COLO668 (cell line): ENCODE results near the gene KCNQ1.

ENCODE experiments used
- DNase-seq: peaks from one replicate; lab custom pipeline; 2025; ENCODE audit not compliant: unreplicated experiment; lab: John Stamatoyannopoulos, UW

KCNQ1 gene

GRCh38 chr11:2674658-2675131, 229.9 kb downstream of the KCNQ1 start:
- DNase-seq, result no peak

- peak; percentile 14 for DNase-seq
Observed at GRCh38 chr11:2675540-2675939, 230.7 kb downstream of the KCNQ1 start.

- DNase-seq, result no peak
Observed at GRCh38 chr11:2677127-2677526, 232.3 kb downstream of the KCNQ1 start.

DNA sequence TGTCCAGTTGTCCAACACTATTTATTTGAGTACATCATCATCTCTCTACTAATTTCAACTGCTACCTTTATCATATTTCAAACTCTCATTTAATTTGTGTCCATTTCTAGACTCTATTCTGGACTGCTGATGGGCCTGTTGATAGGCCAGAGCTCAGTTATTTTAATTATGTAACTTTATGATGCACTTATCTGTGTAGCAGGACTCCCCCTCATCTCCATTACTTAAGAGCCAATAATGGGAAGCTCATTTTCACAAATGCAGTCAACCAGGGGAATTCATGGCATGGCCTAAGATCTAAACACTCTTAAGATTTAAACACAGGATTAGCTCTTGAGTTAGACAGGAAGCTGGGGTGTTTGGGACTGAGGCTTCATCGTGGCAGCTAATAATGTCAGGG, 233.6 kb downstream of the KCNQ1 start:
- no peak for DNase-seq

GRCh38 chr11:2679011-2679676, 234.3 kb downstream of the KCNQ1 start:
- DNase-seq, result no peak

- DNase-seq, result no peak
Observed at GRCh38 chr11:2681408-2682145, 236.8 kb downstream of the KCNQ1 start.

- DNase-seq, result no peak
Observed at GRCh38 chr11:2683806-2684205, 239.0 kb downstream of the KCNQ1 start.

DNA sequence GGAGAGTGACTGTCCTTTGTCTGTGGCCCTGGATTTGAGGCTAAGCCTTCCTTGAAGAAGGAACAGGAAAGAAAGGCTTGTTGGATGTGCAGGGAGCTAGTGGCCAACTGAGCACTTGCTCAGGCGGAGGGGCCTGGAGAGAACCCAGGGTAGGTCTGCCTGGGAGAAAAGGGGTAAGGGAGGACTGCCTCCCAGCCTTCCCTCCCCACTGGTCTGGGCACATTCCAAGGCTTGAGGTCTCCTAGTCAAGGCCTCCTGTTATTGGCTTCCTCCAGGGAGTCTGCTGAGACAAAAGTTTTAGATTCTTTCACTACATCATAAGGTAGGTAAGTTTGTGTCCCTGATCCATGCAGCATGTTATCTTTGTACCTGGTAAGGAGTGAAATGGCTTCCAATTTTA, 239.8 kb downstream of the KCNQ1 start:
- no peak for DNase-seq

GRCh38 chr11:2685051-2685450, 240.2 kb downstream of the KCNQ1 start:
- DNase-seq, result no peak

DNA sequence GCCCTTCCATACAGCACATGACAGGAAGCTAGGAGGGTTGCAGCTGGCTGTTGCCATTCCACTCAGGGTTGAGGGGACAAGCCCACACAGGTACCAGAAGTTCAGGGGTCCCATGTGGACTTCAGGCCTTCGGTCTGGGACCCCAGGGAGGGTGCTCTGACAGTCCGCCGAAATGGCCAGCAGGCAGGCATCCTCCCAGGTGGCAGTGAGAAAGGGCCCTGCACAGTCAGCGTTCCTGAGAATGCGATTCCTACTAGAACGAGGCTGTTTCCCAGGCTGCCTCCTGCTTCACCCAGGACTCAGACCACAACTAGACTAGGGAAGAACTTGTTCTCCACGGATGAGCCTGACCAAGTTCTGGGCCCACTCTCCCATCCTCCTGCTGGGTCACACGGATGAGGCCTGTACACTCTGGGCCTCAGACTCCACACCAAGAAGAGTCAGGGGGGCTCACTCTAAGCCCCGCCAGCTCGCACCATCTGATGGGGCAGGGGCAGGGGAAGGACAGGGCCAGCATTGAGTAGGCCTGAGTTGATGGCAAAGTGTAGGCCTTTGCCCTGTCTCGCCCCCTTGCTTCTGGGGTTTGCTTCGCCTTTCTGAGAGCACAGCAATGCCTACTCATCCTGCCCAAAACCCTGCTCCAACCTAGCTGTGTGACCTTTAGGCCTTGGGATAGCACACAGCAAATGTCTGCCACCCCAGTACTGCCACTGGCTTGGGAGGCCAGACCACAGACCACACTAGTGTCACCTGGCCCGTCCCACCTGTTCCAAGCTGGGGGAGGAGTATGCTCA, 241.0 kb downstream of the KCNQ1 start:
- no peak for DNase-seq

- no peak for DNase-seq
Observed at GRCh38 chr11:2686360-2687222, 241.8 kb downstream of the KCNQ1 start.

- no peak for DNase-seq
Observed at GRCh38 chr11:2687223-2687530, 242.4 kb downstream of the KCNQ1 start.

DNA sequence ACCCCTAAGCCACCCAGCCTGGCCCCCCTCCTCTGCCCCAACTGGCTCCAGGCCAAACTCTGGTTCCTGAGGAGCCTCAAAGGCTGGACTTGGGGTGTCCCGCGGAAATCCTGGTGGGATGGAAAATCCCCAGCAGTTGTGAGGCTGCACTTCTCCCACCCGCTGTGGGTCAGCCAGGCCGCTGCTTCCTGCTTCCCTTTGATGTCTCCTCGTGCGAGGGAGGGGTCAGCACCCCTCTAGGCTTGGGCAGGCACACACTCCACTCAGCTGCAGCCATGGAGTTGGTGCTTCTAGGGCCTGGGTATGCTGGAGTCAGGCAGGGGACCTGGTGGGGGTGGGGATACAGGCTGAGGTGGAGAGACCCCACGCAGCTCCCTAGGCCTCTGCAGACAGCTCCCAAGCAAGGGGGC, 243.0 kb downstream of the KCNQ1 start:
- DNase-seq, result no peak

GRCh38 chr11:2688381-2689231, 243.8 kb downstream of the KCNQ1 start:
- DNase-seq, result no peak

GRCh38 chr11:2689651-2690575, 245.1 kb downstream of the KCNQ1 start:
- peak; percentile 20 for DNase-seq

DNA sequence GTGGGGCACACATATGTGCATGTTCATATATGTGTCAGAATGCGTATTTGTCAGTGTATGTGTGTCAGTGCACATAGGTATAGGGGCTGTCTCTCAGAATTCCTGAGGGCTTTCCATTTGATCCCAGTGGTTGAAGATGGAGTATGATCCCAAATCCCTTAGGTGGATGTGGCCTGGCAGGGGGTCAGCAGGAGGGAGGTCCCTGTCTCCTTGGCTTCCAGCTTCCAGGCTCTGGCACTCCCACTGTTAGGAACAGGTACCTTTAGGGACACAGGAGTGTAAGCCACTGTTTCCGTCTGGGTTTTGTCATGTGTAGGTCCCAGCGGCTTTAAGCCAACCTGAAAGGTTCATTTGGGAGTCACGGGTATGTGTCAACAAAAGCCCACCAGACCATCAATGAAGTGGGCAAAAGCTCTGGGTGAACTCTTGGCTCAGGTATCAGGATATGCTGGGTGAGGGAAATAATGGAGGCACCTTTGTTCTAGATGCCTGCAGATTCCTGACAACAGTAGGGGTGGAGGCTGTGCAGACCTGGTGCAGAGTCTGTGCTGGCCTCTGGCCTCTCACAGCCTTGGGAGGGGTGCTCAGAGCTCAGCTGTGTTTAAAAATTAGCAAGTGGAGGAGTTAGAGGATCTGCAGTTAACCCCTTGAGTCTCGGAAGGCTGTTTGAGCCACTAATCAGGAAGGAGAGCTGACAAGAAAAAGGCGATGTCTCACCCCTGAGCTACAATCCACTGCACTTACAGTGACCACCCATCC, 246.0 kb downstream of the KCNQ1 start:
- DNase-seq, result no peak

DNA sequence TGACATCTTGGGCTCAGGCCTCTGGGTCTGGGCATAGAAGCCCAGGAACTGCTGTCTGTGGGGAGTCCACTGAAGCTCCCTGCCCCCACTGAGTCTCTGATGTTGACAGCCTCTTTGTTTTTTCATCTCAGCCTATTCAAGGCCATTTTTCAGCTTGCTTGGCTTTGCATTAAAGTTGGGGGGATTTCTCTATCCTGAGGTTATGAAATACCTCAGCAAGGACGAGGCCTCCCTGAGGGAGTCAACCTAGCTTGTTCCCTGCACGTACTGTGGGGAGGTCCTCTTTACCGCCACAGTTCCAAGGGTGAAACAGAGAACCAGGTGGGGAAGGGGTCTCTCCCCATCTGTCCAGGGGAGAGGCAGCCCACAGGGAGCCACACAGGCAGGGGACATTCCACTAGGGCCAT, 246.6 kb downstream of the KCNQ1 start:
- no peak for DNase-seq
